Stimulated activated naive CD8-positive, alpha-beta T cell treated with anti-CD3 and anti-CD28 coated beads, Interleukin-15, amount 100 ng/mL, for 72 hours (primary cell): ENCODE data around the gene GMCL2.

Experiments
- ATAC-seq: fragments of 150-1000 bp; cut with Tn5 transposase; 2 replicates; pipeline ENCODE4 v1.10.0; 2021; ENCODE audit warnings: mild to moderate bottlenecking, moderate library complexity
- DNase-seq, 2 donors: peaks; one replicate each; pipeline ENCODE4 v3.0.0; 2021 to 2022
- H3K27ac Mint-ChIP-seq, 2 donors: one replicate each; pipeline ENCODE4 v1.8.0; 2022; ENCODE audit warnings: mild to moderate bottlenecking in 2 of 2, mixed read lengths in 2 of 2, moderate library complexity in 2 of 2
- H3K27me3 Mint-ChIP-seq: one replicate; pipeline ENCODE4 v1.8.0; 2022; ENCODE audit warnings: mixed read lengths
- H3K4me1 Mint-ChIP-seq: one replicate; pipeline ENCODE4 v1.8.0; 2022; ENCODE audit warnings: mild to moderate bottlenecking, mixed read lengths
- H3K4me3 Mint-ChIP-seq, 2 donors: one replicate each; pipeline ENCODE4 v1.8.0; 2022; ENCODE audit warnings: mild to moderate bottlenecking in 2 of 2, mixed read lengths in 2 of 2, moderate library complexity in 1 of 2
- H3K9me3 Mint-ChIP-seq, 2 donors: one replicate each; pipeline ENCODE4 v1.8.0; 2022; ENCODE audit warnings: mixed read lengths in 2 of 2

GMCL2 gene

DNA sequence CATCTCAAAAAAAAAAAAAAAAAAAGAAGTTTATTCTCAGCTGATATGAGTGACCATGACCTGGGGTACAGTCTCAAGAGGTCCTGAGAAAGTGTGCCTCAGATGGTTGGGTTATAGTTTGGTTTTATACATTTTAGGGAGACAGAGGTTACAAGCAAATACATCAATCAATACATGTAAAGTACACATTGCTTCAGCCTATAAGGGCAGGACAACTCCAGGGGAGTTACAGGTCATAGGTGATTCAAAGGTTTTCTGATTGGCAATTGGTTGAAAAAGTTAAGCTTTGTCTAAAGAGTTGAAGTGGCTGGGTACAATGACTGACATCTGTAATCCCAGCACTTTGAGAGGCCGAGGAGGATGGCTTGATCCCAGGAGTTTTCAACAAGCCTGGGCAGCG, 2.3 kb upstream of the GMCL2 start:
- ATAC-seq (no peak), DNase-seq (no peak)
- Mint-ChIP-seq H3K27ac (no peak overlapping the region), H3K9me3 (no peaks in the 10 kb centered on the region), H3K4me1 (peaks cover 17% of the 10 kb centered on the region), H3K27me3 (peaks cover 30% of the 10 kb centered on the region), H3K4me3 (no peak overlapping the region)

DNA sequence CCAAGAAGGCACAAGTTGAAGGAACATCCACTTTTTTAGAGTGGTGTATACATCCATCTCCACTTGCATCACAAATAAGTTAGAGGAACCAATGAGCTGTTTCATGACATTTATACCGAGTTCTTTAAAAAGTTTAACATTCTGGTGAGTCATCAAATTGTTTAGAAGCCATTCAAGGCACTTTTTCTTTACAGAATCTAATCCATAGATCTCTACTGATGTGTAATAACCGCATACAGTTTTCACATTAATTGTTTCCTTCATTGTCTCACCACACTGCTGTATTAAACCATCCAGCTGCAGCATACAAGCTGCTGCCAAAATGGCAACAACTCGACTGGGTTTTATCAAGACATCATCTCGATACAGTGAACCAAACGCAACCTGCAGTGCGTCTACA, 744 bp downstream of the GMCL2 start:
- no peaks in the 10 kb centered on the region for H3K9me3 Mint-ChIP-seq
- peaks cover 10% of the 10 kb centered on the region for H3K27me3 Mint-ChIP-seq
- DNase-seq (no peak), ATAC-seq (no peak)
- H3K27ac Mint-ChIP-seq = no peak overlapping the region
- no peak overlapping the region for H3K4me3 Mint-ChIP-seq
- H3K4me1 Mint-ChIP-seq = peaks cover 10% of the 10 kb centered on the region

DNA sequence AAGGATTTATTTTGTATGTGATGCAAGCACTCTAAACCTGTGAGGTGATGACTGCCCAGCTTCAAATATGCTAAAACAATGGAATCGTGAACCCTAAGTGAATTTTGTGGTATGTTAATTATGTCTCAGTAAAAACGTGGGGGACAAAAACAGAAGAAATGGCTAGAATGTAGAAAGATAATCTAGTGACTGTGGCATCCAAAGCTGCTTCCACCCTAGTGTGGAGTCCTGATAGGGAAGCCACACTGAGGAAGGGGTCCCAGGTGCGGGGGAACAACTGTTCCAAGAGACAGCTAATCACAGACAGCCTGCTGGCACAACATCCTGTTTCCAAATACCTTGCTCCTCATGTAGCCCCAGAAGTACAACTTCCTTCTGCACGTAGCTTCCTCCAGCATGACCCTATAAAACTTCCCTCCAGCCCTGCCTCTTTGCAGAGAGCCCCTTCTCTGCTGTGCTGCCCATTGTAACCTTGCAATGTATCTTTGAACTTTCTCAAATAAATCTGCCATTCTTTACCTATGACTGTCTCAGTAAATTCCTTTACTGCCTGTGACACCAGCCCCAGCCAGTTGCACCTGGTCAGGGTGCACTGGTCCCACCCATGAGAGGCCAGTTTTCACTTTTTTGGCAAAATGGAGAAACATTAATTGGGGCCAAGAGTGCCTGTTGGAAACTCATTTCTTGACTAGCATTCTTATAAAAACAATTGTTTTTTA, 4.9 kb downstream of the GMCL2 start:
- H3K4me1 Mint-ChIP-seq = peaks cover 10% of the 10 kb centered on the region
- ATAC-seq = no peak
- H3K9me3 Mint-ChIP-seq = no peaks in the 10 kb centered on the region
- H3K27me3 Mint-ChIP-seq = no peaks in the 10 kb centered on the region
- DNase-seq = no peak
- H3K4me3 Mint-ChIP-seq = peak overlapping the region in 1 of 2 donors; percentile 13
- no peak overlapping the region for H3K27ac Mint-ChIP-seq

DNA sequence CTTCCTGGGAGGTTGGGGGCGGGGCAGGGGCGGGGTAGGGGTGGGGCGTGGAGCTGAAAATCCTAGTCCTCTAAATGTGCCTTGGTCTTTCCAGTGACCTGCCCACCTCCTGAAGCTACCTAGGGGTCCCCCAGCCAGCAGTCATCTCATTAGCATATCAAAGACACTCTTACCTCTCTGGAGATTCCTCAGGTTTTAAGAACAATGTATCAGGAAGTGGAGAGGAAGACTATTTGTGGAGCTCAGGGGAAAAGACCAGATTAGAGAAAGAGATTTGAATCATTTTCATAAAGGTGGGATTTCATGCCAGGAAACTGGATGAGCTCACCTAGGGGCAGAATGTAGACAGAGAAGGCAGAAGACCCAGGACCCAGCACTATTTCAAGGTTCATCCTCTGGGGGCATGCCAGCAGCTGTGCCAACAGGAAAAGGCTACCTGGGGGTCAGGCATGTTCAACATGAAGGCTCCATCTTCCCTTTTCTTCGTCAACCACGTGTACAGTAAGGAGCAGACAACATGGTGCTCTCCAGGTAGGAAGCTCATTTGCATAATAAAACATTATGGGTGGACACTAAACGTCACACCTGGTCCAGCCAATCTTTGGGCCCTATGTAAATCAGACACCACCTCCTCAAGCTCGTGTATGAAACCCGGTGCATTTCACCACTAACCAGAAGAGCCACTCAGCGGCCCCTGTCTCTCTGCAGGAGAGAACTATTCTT, 6.9 kb downstream of the GMCL2 start:
- Mint-ChIP-seq H3K27ac (peak overlapping the region in 1 of 2 donors; percentile 12), H3K27me3 (no peaks in the 10 kb centered on the region), H3K4me3 (no peak overlapping the region), H3K4me1 (peaks cover 10% of the 10 kb centered on the region), H3K9me3 (no peaks in the 10 kb centered on the region)
- ATAC-seq = no peak
- no peak for DNase-seq

DNA sequence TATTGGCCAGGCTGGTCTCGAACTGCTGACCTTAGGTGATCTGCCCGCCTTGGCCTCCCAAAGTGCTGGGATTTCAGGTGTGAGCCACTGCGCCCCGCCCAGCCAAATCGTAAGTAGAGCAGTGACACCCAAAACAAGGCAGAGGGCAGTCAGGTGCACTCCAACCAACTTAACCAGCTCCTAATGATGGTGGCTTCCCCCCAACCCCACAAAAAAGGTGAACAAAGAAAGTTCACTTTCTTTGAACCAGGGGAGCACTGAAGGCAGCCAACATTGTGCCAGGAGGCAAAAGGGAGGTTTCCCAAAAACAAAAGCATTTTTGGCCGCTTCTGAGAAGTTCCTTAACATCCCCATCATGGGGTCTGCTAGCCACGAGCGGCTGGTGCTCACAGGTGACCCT, 9.6 kb downstream of the GMCL2 start:
- no peak overlapping the region for H3K4me3 Mint-ChIP-seq
- no peak for DNase-seq
- peaks cover 8% of the 10 kb centered on the region for H3K4me1 Mint-ChIP-seq
- H3K27me3 Mint-ChIP-seq = no peaks in the 10 kb centered on the region
- no peak overlapping the region for H3K27ac Mint-ChIP-seq
- H3K9me3 Mint-ChIP-seq = no peaks in the 10 kb centered on the region
- ATAC-seq = no peak

DNA sequence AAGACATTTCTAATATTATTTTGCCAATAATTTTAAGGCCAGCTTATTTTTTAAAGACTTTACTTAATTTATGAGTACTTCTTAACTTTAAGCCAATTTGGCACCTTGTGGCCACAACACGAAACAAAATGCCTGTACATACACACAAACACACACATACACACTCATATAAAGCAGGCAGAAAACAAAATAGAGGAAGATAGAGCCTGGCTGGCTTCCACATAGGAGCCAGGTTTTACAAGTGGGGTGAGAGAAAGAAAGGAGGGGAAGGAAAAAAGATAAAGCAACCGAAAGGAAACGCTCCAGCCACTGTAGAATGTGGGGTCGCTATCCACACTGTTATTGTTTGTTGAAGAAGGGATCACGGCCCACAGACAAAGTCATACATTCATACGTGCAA, 10.4 kb downstream of the GMCL2 start:
- no peak overlapping the region for H3K4me3 Mint-ChIP-seq
- H3K27ac Mint-ChIP-seq = no peak overlapping the region
- H3K4me1 Mint-ChIP-seq = peaks cover under 1% of the 10 kb centered on the region
- H3K9me3 Mint-ChIP-seq = no peaks in the 10 kb centered on the region
- DNase-seq = no peak
- no peaks in the 10 kb centered on the region for H3K27me3 Mint-ChIP-seq
- ATAC-seq = no peak

DNA sequence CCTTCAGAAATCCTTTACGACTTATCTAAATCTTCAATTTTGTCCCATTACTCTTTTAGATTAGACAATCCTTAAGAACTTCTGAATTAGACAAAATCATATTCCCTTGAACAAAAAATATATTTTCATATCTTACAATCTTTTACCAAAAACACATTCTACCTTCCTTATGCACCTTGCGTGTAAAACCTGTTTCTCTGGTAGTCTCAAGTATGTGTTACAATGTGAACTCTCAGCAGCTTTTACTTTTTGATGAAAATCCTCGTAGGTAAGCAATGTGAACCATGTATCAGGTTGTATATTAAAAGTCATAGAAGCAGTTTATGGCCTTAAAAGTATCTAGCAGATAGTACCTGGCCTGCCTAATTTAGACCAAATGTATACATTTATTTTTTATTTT, 12.7 kb downstream of the GMCL2 start:
- H3K4me1 Mint-ChIP-seq = no peaks in the 10 kb centered on the region
- H3K27ac Mint-ChIP-seq = no peak overlapping the region
- no peak overlapping the region for H3K4me3 Mint-ChIP-seq
- H3K27me3 Mint-ChIP-seq = peaks cover 5% of the 10 kb centered on the region
- no peak for DNase-seq
- no peak for ATAC-seq
- no peaks in the 10 kb centered on the region for H3K9me3 Mint-ChIP-seq

DNA sequence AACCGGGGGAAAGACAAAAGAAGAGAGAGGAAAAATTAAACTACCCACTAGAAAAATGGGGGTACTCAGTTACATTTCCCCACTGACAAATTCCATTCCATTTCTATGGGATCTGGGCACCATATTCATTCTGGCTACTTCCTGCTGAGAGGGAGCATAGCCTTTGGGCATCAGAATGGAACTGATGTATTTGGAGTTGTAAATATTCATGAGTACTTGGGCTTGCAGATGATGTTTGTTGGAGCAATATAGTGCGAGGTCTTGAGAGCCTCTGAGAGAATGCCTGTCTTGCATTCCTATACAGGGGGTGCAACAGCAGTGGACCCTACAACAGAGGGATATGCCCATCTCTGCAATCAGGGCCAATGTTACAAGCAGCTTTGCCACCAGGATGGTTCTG, 16.7 kb downstream of the GMCL2 start:
- ATAC-seq (no peak), DNase-seq (no peak)
- H3K9me3 Mint-ChIP-seq = no peaks in the 10 kb centered on the region
- H3K4me3 Mint-ChIP-seq = no peak overlapping the region
- H3K27me3 Mint-ChIP-seq = peaks cover 10% of the 10 kb centered on the region
- no peak overlapping the region for H3K27ac Mint-ChIP-seq
- H3K4me1 Mint-ChIP-seq = no peaks in the 10 kb centered on the region

DNA sequence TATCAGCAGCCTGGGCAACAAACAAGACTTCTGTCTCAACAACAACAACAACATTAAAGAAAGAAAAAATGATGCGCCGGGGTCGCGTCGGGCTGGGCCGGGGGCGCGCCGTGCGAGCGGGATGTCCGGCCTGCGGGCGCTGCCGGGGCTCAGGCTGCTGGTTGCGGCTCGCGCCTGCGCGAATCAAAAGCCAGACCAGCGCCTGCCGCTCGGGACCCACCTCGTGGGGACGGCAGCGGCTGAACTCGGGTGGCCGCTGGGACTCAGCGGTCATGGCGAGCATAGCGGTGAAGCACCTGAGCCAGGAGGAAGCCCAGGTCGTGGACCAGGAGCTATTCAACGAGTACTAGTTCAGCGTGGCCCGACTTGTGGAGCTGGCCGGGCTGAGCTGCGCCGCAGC, 21.6 kb downstream of the GMCL2 start:
- peaks cover 14% of the 10 kb centered on the region for H3K4me1 Mint-ChIP-seq
- DNase-seq = no peak
- ATAC-seq = no peak
- H3K9me3 Mint-ChIP-seq = no peaks in the 10 kb centered on the region
- H3K4me3 Mint-ChIP-seq = no peak overlapping the region
- H3K27ac Mint-ChIP-seq = no peak overlapping the region
- H3K27me3 Mint-ChIP-seq = peaks cover 39% of the 10 kb centered on the region

DNA sequence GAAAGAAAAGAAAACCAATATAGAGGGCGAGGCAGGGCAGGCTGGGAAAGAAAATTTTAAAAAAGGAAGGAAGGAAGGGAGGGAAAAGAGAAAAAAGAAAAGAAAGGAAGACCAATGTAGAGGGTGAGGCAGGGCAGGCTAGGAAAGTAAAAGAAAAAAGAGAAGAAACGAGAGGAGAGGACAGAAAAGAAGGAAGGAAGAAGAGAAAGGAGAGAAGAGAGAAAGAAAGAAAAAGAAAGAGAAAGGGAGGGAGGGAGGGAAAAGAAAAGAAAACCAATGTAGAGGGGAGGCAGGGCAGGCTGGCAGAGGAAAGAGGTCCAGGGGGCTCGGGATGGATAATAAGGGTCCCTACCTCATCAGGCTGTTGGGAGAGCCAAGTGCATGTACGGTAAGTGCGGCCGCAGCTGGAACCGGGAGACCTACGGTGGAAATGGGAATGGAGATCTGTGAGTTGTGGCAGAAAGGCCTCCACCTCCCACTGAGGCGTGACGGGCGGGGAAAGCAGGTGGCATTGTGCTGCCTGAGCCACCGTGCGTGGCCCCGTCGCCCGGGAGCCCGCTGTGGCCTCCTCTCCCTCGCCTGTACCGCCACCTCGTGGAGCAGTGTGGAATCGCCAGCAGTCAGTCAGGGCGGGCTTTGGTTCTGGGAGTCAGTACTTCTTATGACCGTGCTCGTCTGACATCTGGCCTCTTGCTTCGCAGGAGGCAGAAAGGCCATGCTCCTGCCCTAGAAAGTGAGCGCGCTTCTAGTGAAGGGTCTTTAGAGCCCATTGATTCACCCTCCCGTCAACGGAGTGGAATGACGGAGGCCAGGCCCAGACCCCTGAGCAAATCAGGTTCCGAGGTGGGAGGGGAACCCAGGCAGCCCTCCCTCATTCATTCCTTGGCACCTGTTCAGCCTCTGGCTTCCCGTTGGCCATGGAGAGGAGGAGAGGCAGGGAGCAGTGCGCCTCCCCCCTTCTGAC, 23.1 kb downstream of the GMCL2 start:
- Mint-ChIP-seq H3K4me1 (peaks cover 14% of the 10 kb centered on the region), H3K27ac (peak overlapping the region in 1 of 2 donors; percentile 1), H3K4me3 (peak overlapping the region; percentile 35 to 69), H3K9me3 (no peaks in the 10 kb centered on the region), H3K27me3 (peaks cover 30% of the 10 kb centered on the region)
- ATAC-seq (peak; percentile 99), DNase-seq (peak; percentile 92 to 96)

DNA sequence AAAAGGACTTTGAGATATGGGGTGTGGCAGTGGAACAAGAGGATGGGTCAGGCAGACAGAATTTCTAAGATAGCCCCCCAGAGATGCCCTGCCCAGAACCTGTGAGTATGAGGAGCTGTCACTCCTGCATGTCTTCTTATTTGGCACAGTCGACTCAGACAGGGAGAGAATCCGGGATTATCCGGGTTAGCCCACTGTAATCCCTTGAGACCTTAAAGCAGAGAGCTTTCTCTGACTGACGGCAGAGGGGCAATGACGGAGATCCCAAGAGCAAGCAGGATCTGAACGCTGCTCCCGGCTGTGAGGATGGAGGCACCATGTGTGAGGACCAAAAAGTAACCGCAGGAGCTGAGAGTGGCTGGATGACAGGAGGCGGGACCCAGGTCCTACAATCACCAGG, 24.7 kb downstream of the GMCL2 start:
- Mint-ChIP-seq H3K4me3 (no peak overlapping the region), H3K4me1 (peaks cover 14% of the 10 kb centered on the region), H3K9me3 (no peaks in the 10 kb centered on the region), H3K27me3 (peaks cover 28% of the 10 kb centered on the region), H3K27ac (no peak overlapping the region)
- ATAC-seq (no peak), DNase-seq (no peak)

DNA sequence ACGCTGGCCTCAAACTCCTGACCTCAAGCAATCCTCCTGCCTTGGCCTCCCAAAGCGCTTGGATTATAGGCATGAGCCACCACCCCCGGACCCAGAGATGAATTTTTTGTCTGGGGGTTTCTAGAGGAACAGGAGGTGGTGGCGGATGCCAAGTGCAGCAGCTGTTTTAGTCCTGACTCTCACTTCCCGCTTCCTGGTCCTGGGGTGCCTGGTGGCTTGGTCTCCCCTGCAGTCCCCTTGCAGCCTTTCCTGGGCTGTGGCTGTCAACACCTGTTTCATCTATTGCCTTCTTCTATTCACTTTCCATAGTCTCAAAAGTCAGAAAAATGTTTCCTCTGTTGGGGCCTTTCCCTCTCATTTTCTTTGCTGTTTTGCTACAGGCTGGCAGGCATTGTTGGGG, 27.0 kb downstream of the GMCL2 start:
- no peaks in the 10 kb centered on the region for H3K9me3 Mint-ChIP-seq
- H3K27me3 Mint-ChIP-seq = peaks cover 28% of the 10 kb centered on the region
- DNase-seq (no peak), ATAC-seq (no peak)
- H3K4me1 Mint-ChIP-seq = peaks cover 14% of the 10 kb centered on the region
- no peak overlapping the region for H3K27ac Mint-ChIP-seq
- H3K4me3 Mint-ChIP-seq = no peak overlapping the region

DNA sequence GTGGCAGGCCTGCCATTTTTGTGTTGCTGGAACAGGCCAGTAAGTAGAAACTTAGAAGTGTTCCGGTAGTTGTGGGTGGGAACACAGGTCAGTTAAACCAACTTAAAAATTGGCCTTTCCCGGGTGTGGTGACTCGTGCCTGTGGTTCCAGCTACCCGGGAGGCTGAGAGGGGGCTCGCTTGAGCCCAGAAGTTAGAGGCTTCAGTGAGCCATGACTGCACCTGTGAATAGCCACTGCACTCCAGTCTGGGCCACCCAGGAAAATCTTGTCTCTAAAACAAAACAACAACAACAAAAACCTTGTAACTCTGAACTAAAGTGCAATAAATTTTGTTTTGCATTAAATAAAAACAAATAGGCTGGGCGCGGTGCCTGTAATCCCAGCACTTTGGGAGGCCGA, 32.1 kb downstream of the GMCL2 start:
- Mint-ChIP-seq H3K27ac (no peak overlapping the region), H3K9me3 (no peaks in the 10 kb centered on the region), H3K4me3 (peak overlapping the region in 1 of 2 donors; percentile 15), H3K4me1 (peaks cover 46% of the 10 kb centered on the region), H3K27me3 (no peaks in the 10 kb centered on the region)
- DNase-seq (no peak), ATAC-seq (no peak)

DNA sequence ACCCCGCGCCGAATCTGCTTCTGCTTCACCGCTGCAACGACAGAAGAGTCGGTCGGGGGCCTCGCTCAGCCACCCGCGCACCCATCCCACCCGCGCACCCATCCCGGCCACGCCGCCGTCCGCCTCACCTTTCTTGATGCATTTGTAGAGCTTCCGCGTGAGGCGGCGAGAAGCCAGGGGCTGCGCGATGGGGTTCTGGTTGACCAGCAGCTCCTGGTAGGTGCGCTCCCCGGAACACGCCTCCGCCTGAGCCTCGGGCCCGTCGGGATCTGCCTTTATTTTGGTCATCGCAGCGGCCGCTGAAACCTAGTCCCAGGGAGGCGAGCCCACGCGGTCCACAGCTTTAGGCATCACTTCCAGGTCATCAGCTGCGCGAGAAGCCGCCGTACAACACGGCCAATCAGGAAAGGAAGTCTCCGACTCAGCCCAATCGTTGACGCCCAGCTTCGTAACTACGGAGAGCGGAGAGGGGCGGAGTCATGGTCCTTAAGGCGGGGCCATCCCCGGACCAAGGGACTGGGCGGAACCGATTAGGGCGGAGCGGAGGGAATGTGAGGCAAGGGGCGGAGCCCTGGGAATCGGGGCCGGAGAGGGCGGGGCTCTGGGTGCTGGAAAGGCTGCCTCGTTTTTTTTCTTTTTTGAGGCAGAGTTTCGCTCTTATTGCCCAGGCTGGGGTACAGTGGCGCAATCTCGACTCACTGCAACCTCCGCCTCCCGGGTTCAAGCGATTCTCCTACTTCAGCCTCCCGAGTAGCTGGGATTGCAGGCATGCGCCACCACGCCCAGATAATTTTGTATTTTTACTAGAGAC, 33.4 kb downstream of the GMCL2 start, which contains the start of gene NHP2:
TSS of gene NHP2 (minus strand) at position 356 of the 811 bp plus-strand sequence. CDS start at position 288, 68 bp downstream.
- peak; percentile 96 for ATAC-seq
- peak within 1 kb of the TSS; percentile 98 to 99 for H3K4me3 Mint-ChIP-seq
- H3K27me3 Mint-ChIP-seq = no peaks in the 10 kb centered on the region
- peak within 1 kb of the TSS; percentile 96 to 97 for H3K27ac Mint-ChIP-seq
- peaks cover 59% of the 10 kb centered on the region for H3K4me1 Mint-ChIP-seq
- DNase-seq = peak; percentile 98
- no peaks in the 10 kb centered on the region for H3K9me3 Mint-ChIP-seq
